ENCODE results near the gene ZNF106.
A peak's percentile ranks its signal among the peaks of the same experiment; 100 is the strongest.

Gene ZNF106

GRCh38 chr15:42404461-42405235, 86.3 kb downstream of the ZNF106 start:
- DNase-seq = no peak

GRCh38 chr15:42403389-42403788, 87.6 kb downstream of the ZNF106 start:
- no peak for DNase-seq

- DNase-seq = no peak
These were observed 88.3 kb downstream of the ZNF106 start for GRCh38 chr15:42402455-42403205.

- DNase-seq = no peak
These were observed 89.1 kb downstream of the ZNF106 start for GRCh38 chr15:42401544-42402454.

GRCh38 chr15:42395838-42396237, 95.1 kb downstream of the ZNF106 start:
- DNase-seq = no peak

GRCh38 chr15:42394106-42394505, 96.8 kb downstream of the ZNF106 start:
- DNase-seq = no peak

- DNase-seq = no peak
These were observed 98.5 kb downstream of the ZNF106 start for GRCh38 chr15:42392309-42393024.

GRCh38 chr15:42387603-42388002, 103.3 kb downstream of the ZNF106 start:
- no peak for DNase-seq

- DNase-seq = no peak
These were observed 104.8 kb downstream of the ZNF106 start for GRCh38 chr15:42385980-42386700.

GRCh38 chr15:42385206-42385979, 105.5 kb downstream of the ZNF106 start:
- peak; percentile 1 for DNase-seq

GRCh38 chr15:42384597-42384996, 106.3 kb downstream of the ZNF106 start:
- no peak for DNase-seq

- no peak for DNase-seq
These were observed 112.9 kb downstream of the ZNF106 start for GRCh38 chr15:42378011-42378410.

- no peak for DNase-seq
These were observed 115.0 kb downstream of the ZNF106 start for GRCh38 chr15:42375941-42376340.

- DNase-seq = no peak
These were observed 115.7 kb downstream of the ZNF106 start for GRCh38 chr15:42375252-42375651.

- DNase-seq = no peak
These were observed 116.1 kb downstream of the ZNF106 start for GRCh38 chr15:42374810-42375209.

GRCh38 chr15:42373936-42374335, 117.0 kb downstream of the ZNF106 start:
- no peak for DNase-seq

- DNase-seq = no peak
These were observed 117.7 kb downstream of the ZNF106 start for GRCh38 chr15:42373274-42373673.

- DNase-seq = no peak
These were observed 119.8 kb downstream of the ZNF106 start for GRCh38 chr15:42371096-42371495.

GRCh38 chr15:42368096-42368495, 122.8 kb downstream of the ZNF106 start:
- no peak for DNase-seq

- no peak for DNase-seq
These were observed 123.9 kb downstream of the ZNF106 start for GRCh38 chr15:42367041-42367440.

- no peak for DNase-seq
These were observed 124.9 kb downstream of the ZNF106 start for GRCh38 chr15:42365921-42366550.

Data from DMS153 (cell line).